Stomach (tissue), 4 donors: ENCODE measurements around the gene TRAF3IP1.
A peak's percentile ranks its signal among the peaks of the same experiment; 100 is the strongest.

ENCODE experiments used
- CTCF ChIP-seq, 7 experiments: fragments of 450-650 bp in 4 of 7; fragments of 200-600 bp in 3 of 7; sonication (generic) in 3 of 7; IDR thresholded peaks; one replicate each; pipeline ENCODE4 v1.5.1; 2016 to 2019; ENCODE audit warnings: antibody characterized with exemption in 7 of 7, control low read depth in 2 of 7, mild to moderate bottlenecking in 1 of 7
- EP300 ChIP-seq: sonication (generic); formaldehyde crosslinking; IDR thresholded peaks from one replicate; pipeline ENCODE4 v1.6.1; 2017; ENCODE audit warnings: antibody characterized with exemption
- POLR2A ChIP-seq, 4 donors: fragments of 450-650 bp; IDR thresholded peaks; one replicate each; pipeline ENCODE4 v1.6.1; 2016; ENCODE audit warnings: antibody characterized with exemption in 4 of 4, control low read depth in 2 of 4, mild to moderate bottlenecking in 1 of 4, moderate library complexity in 1 of 4
- POLR2AphosphoS5 ChIP-seq, 3 donors: sonication (generic); formaldehyde crosslinking; IDR thresholded peaks; one replicate each; pipeline ENCODE4 v1.6.1; 2016; ENCODE audit warnings: antibody characterized with exemption in 3 of 3

DNA sequence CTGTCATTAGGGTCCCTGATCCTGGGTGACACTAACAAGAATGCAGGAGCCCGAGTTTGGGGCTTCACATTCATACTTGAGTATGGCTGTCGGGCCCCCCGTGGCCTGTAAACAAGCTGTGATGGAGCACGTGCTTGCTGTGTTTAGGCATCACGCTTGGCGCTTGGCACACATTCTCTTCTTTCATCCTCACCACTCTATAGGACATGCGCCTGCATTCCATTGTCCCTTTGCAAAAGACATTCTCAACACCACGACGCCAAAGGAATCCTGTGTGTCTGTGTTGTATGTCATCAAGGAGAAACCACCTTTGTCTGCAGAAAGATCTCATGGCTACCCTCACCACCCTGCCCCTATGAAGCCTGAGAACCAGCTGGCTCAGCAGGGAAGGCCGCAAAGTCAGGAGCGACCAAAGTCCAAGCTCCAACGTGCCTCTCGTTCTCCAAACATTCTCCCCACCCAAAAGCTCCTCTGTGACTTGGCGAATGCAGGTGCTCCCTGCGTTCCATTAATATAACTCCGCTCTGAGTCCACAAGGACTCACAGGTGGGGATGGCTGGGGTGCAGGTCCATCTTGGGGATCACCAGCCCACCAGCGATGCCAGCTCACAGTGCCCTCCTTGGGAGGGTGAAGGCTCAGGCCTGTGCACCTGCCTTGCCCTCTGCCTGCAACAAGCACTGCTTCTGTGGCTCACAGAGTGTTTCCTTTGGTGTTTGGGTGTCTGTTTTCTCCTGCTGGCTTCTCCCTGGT is 25.8 kb upstream of the TRAF3IP1 start:
- TF ChIP-seq POLR2A (IDR thresholded peaks at IDR 0.05) (no peak), CTCF (IDR thresholded peaks at IDR 0.05) (no peak), POLR2AphosphoS5 (IDR thresholded peaks at IDR 0.05) (peak in 2 of 3 donors; percentile 55 to 65), EP300 (no peak)
